Uterus (tissue), 2 donors: Measurements from ENCODE around the gene NKG7.

Source experiments
- CTCF ChIP-seq, 4 experiments: fragments of 200-600 bp in 2 of 4; fragments of 450-650 bp in 2 of 4; sonication (generic) in 2 of 4; IDR thresholded peaks; one replicate each; pipeline ENCODE4 v1.5.1; 2016 to 2019; ENCODE audit warnings: antibody characterized with exemption in 4 of 4, mild to moderate bottlenecking in 2 of 4, moderate library complexity in 1 of 4
- POLR2A ChIP-seq, 2 donors: fragments of 450-650 bp; IDR thresholded peaks; one replicate each; pipeline ENCODE4 v1.6.1; 2016; ENCODE audit warnings: antibody characterized with exemption in 2 of 2, mild to moderate bottlenecking in 1 of 2, moderate library complexity in 1 of 2

- TF ChIP-seq CTCF (IDR thresholded peaks at IDR 0.05) (no peak), POLR2A (IDR thresholded peaks at IDR 0.05) (no peak)
These were observed 9.6 kb upstream of the NKG7 start for GRCh38 chr19:51382004-51382403.
